ENCODE results near the gene PARP3. TPM values are rescaled to one million over a fixed set of nuclear protein-coding genes. Genes with fewer than 3 reads are reported as not detected.
A peak's percentile ranks its signal among the peaks of the same experiment; 100 is the strongest.
"Not testable (repeated sequence)": the region's sequence is repeated elsewhere in the genome, so short reads cannot be mapped to it uniquely, and the experiment has no call there.

The PARP3 gene
- total RNA-seq, 8 experiments from 2014 or later = 2.7 to 40.4 (median 6.9) TPM

DNA sequence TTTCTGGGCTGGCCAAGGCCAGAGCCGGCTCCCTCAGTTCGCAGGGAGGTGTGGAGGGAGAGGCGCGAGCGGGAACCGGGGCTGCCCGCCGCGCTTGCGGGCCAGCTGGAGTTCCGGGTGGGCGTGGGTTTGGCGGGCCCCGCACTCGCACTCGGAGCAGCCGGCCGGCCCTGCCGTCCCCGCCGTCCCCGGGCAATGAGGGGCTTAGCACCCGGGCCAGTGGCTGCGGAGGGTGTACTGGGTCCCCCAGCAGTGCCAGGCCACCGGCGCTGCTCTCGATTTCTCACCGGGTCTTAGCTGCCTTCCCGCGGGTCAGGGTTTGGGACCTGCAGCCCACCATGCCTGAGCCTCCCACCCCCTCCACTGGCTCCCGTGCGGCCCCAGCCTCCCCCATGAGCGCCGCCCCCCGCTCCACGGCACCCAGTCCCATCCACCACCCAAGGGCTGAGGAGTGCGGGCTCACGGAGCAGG is 48.4 kb downstream of the PARP3 start:
- H3K4me3 ChIP-seq; H3K4me1 ChIP-seq (replicated peaks in 1 of 2); H3K27ac ChIP-seq; ATAC-seq (replicated peaks in 6 of 8); in situ Hi-C loops (cut with MboI; ENCODE audit: low pct_unique_long_range_greater_than_20kb in 2 of 9, low sequenced_read_pairs in 9 of 9, unreplicated experiment in 9 of 9): not testable (repeated sequence)
- 60 to 90% methylated on average over 1 to 2 of the region's 38 CpGs; no CpG with 5 or more reads in 8 of the 10 experiments for WGBS, 10 experiments

DNA sequence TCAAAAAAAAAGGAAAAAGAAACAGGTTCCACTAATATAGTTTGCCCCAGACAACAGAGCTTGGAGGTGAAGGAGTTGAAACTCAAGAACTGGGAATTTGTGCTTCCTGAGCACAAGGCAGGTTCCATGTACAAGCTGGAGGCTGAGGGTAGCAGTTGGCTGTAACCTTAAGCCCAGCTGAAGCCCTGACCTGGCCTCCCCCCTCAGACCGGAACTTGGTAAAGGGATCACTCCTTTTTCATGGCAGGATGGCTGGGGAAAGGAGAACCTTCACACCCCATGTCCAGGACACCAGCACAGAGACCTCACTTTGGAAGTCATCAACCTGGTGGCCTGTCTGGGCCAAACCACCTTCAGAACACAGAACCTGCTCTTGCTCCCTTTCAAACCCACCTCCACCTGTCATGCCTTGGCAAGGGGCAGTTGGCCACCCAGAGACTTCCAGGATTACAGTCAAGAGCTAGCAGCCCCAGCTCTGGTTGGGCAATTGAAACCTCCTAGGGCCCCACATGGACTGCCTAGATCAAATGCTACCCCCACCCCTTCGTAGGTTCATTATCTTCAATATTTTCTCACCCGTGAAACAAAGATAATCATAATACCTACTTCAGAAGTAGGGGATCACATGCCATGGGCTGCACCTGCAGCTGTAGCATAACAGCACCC is 50.0 kb downstream of the PARP3 start:
- Histone ChIP-seq H3K4me1 (replicated peaks in 1 of 2) (peaks cover 9 to 11% of the 10 kb centered on the region in 2 donors), H3K4me3 (no peak overlapping the region), H3K27ac (no peak overlapping the region)
- ATAC-seq (replicated peaks in 6 of 8) = no peak
- WGBS, 10 experiments = 60 to 100% (median 93%) methylated on average over 1 to 2 of the region's 3 CpGs; no CpG with 5 or more reads in 4 of the 10 experiments
- in situ Hi-C loops (cut with MboI; ENCODE audit: low pct_unique_long_range_greater_than_20kb in 2 of 9, low sequenced_read_pairs in 9 of 9, unreplicated experiment in 9 of 9) = no loop called here

DNA sequence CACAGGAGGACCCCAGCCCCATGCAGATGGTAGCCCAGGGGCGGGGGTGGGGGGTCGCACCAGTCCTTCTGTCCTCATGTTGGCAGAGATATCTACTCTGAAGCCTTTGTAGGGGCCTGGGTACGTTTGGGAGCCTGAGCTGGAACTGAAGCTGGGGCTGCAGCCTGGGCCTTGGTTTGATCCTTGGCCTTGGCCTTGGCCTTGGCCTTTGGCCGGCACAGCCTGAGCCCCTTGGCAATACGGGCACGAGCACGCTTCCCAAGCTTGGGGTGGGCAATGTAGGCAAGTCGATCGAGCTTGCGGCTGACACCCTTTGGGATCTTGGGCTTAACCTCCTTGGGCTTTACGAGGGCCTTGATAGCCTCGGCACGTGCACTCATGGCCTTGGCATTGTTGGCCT is 51.5 kb downstream of the PARP3 start:
- in situ Hi-C loops (cut with MboI; ENCODE audit: low pct_unique_long_range_greater_than_20kb in 2 of 9, low sequenced_read_pairs in 9 of 9, unreplicated experiment in 9 of 9); H3K27ac ChIP-seq; H3K4me3 ChIP-seq; ATAC-seq (replicated peaks in 6 of 8): not testable (repeated sequence)
- peaks cover 9 to 11% of the 10 kb centered on the region in 2 donors for H3K4me1 ChIP-seq (replicated peaks in 1 of 2)
- no CpG with 5 or more reads among the region's 13 CpGs for WGBS, 10 experiments

DNA sequence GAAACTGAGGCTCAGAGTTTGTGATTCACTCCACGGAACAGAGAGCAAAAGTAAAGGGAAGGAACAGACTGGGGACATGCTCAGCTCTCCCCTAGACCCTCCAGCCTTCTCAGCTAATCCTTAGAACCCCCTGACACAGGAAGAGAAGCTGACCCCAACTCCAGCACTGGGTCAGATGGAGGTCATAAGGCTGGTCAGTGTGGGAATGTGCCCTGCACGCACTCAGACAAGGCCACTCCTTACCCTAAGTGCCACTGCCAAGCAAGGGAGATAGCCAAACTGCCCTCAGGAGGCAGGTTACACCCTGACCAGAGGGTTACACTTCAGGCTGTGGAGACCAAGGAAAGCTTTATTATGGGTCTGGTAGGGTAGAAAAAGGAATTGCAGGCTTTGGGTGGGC is 52.4 kb downstream of the PARP3 start:
- WGBS, 10 experiments = 70 to 100% (median 85%) methylated on average over 1 of the region's 2 CpGs; no CpG with 5 or more reads in 6 of the 10 experiments
- no peak overlapping the region for H3K27ac ChIP-seq

DNA sequence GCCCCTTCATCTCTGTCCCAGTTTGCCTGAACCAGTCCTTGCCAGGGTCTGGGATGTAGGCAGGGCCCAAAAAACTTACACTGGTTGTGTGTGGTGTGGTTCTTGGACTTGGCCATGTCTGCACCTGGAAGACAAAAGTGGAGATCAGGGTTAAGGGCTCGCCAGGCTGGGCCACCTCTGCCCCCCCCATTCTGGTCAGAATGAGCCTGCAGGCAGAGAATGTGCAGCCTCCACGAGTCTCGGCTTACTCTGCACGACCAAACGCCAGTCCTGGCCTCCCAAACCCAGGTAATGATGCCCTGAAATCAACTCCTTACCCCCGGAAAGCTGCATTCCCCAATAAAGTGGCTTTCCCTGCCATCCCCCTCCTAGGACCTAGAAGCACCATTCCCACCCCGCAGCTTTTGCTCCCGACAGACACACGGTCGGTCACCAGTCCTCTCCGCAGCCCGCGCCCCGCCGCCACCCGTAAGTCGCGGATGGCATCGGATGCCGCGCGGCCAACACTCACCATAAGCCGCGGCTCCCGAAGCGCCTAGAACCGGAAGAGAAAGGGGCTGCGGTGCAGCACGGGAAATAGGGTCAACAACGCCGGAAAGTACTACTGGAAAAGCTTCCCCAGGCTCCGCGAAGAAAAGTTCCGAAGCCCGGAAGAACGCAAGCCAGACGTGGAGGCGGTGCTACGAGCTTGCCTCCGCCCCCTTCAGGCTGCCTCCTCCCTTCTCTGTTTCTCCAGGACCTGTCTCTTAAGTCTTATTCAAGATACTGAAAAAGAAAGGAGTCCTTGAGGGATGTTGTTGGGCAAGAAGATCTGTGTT is 53.4 kb downstream of the PARP3 start, which contains the start of gene RPL29:
Gene RPL29, minus strand, starts transcription at position 550 of the 818 bp plus-strand sequence. Its CDS starts 434 bp downstream, at position 116.
- peak within 1 kb of the TSS; percentile 56 to 93 (median 82) for H3K4me3 ChIP-seq
- in situ Hi-C loops (cut with MboI; ENCODE audit: low pct_unique_long_range_greater_than_20kb in 2 of 9, low sequenced_read_pairs in 9 of 9, unreplicated experiment in 9 of 9) = no loop called here
- peak; percentile 88 to 95 (median 93) for ATAC-seq (replicated peaks in 6 of 8)
- H3K27ac ChIP-seq = peak within 1 kb of the TSS; percentile 84 to 90
- WGBS, 10 experiments = 0 to 2% (median 0%) methylated on average over 1 to 19 of the region's 40 CpGs; no CpG with 5 or more reads in 3 of the 10 experiments
- H3K4me1 ChIP-seq (replicated peaks in 1 of 2) = peaks cover 9 to 11% of the 10 kb centered on the region in 2 donors

More for the DNA sequence above, 52.4 kb downstream of the PARP3 start:
- H3K4me3 ChIP-seq = peak overlapping the region in 4 of 5 donors; percentile 56 to 93 (median 85)
- ATAC-seq (replicated peaks in 6 of 8) = no peak
- H3K4me1 ChIP-seq (replicated peaks in 1 of 2) = peaks cover 9 to 11% of the 10 kb centered on the region in 2 donors
- in situ Hi-C loops (cut with MboI; ENCODE audit: low pct_unique_long_range_greater_than_20kb in 2 of 9, low sequenced_read_pairs in 9 of 9, unreplicated experiment in 9 of 9) = no loop called here

DNA sequence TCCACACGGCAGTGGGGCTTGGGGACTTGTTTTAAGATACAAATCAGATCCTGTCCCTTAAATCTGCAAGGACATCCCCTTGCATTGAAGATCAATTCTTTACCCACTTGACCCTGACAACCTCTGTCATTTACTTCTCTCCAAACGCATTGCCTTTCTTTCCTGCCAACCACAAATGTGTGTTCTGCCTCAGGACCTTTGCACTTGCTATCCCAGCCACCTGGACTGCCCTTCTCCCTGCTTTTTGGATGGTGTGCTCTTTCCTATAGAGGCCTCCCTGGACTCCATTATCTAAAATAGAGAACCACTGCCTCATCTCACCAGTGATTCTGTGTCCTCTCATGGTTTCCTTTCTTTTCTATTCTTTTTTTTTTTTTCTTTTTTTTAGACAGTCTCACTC is 55.0 kb downstream of the PARP3 start:
- Histone ChIP-seq H3K4me1 (replicated peaks in 1 of 2) (peaks cover 15 to 16% of the 10 kb centered on the region in 2 donors), H3K4me3 (no peak overlapping the region), H3K27ac (no peak overlapping the region)
- no peak for ATAC-seq (replicated peaks in 6 of 8)
- WGBS, 10 experiments = 20 to 78% (median 33%) methylated on average over 1 to 2 of the region's 2 CpGs; no CpG with 5 or more reads in 1 of the 10 experiments
- in situ Hi-C loops (cut with MboI; ENCODE audit: low pct_unique_long_range_greater_than_20kb in 2 of 9, low sequenced_read_pairs in 9 of 9, unreplicated experiment in 9 of 9) = no loop called here

DNA sequence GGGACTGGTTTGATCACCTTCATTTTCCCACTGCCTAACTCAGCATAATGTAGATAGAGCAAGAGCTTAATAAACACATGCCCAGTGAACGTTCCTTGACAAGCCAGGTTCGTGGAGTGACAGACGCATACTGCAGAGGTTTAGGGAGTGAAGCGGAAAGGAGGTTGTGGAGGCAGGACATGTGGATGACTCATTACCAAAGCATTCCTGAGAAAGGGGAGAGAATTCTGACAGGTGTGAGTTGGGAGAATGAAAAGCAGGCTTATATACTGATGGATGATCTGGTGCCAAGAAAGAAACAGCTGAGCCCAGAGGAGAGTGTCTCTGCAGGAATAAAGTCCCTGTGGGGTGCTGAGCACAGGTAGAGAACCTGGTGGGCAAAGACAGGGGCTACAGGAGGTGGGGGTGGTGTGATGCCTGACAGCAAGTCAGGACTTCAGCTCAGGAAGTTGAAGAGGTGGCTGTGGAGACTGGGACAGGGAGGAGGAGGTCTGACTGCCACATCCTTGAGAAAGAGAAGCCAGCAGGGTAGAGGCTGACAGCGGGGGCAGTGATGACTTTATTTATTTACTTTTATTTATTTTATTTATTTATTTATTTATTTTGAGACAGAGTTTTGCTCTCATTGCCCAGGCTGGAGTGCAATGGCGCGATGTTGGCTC is 55.9 kb downstream of the PARP3 start:
- ATAC-seq (replicated peaks in 6 of 8) = no peak
- H3K27ac ChIP-seq = no peak overlapping the region
- in situ Hi-C loops (cut with MboI; ENCODE audit: low pct_unique_long_range_greater_than_20kb in 2 of 9, low sequenced_read_pairs in 9 of 9, unreplicated experiment in 9 of 9) = no loop called here
- peaks cover 24 to 25% of the 10 kb centered on the region in 2 donors for H3K4me1 ChIP-seq (replicated peaks in 1 of 2)
- no peak overlapping the region for H3K4me3 ChIP-seq
- WGBS, 10 experiments = 0 to 100% (median 44%) methylated on average over 1 to 7 of the region's 7 CpGs; no CpG with 5 or more reads in 2 of the 10 experiments

Other genes with a start within 250 kb of the PARP3 start
- gene GRM2, start 235.3 kb upstream of the PARP3 start, total RNA-seq = 10 to 100 TPM in 1 of 8 experiments, 1 to 10 TPM in 3, under 1 TPM in 4; 0.27 to 22.1 (median 2.5) TPM
- not detected for gene IQCF6, start 163.1 kb upstream of the PARP3 start, total RNA-seq
- not detected for gene IQCF2, start 80.7 kb upstream of the PARP3 start, total RNA-seq
- not detected for gene IQCF5, start 66.8 kb upstream of the PARP3 start, total RNA-seq
- gene IQCF1, start 39.0 kb upstream of the PARP3 start, total RNA-seq = under 1 TPM in 1 of 8 experiments, not detected in 7; 0.22 TPM
- gene RRP9, start 459 bp upstream of the PARP3 start, total RNA-seq = 10 to 100 TPM; 12.0 to 55.7 (median 21.9) TPM
- 1 to 10 TPM in 1 of 8 experiments, under 1 TPM in 6, not detected in 1; 0.25 to 2.3 (median 0.66) TPM for gene GPR62, start 13.0 kb downstream of the PARP3 start, total RNA-seq
- 100 to 1,000 TPM in 5 of 8 experiments, 10 to 100 TPM in 3; 10.6 to 338 (median 121) TPM for gene PCBP4, start 25.1 kb downstream of the PARP3 start, total RNA-seq
- 10 to 100 TPM in 4 of 8 experiments, 1 to 10 TPM in 4; 2.8 to 62.1 (median 13.7) TPM for gene ABHD14B, start 31.7 kb downstream of the PARP3 start, total RNA-seq
- gene ABHD14A, start 32.7 kb downstream of the PARP3 start, total RNA-seq = 10 to 100 TPM in 7 of 8 experiments, 1 to 10 TPM in 1; 7.4 to 46.3 (median 30.8) TPM
- gene ACY1, start 41.2 kb downstream of the PARP3 start, total RNA-seq = 100 to 1,000 TPM in 1 of 8 experiments, 10 to 100 TPM in 6, 1 to 10 TPM in 1; 6.0 to 136 (median 22.4) TPM
- gene RPL29, start 53.5 kb downstream of the PARP3 start, total RNA-seq = 1,000 to 10,000 TPM; 1,304 to 2,666 (median 2,366) TPM
- gene DUSP7, start 114.2 kb downstream of the PARP3 start, total RNA-seq = 10 to 100 TPM in 2 of 8 experiments, 1 to 10 TPM in 6; 6.9 to 12.9 (median 8.8) TPM
- gene POC1A, start 212.1 kb downstream of the PARP3 start, total RNA-seq = 10 to 100 TPM in 2 of 8 experiments, 1 to 10 TPM in 6; 1.2 to 13.2 (median 3.0) TPM

Measured in motor neuron (in vitro differentiated cells).